ENCODE measurements around the gene CAMK4.

Gene CAMK4

DNA sequence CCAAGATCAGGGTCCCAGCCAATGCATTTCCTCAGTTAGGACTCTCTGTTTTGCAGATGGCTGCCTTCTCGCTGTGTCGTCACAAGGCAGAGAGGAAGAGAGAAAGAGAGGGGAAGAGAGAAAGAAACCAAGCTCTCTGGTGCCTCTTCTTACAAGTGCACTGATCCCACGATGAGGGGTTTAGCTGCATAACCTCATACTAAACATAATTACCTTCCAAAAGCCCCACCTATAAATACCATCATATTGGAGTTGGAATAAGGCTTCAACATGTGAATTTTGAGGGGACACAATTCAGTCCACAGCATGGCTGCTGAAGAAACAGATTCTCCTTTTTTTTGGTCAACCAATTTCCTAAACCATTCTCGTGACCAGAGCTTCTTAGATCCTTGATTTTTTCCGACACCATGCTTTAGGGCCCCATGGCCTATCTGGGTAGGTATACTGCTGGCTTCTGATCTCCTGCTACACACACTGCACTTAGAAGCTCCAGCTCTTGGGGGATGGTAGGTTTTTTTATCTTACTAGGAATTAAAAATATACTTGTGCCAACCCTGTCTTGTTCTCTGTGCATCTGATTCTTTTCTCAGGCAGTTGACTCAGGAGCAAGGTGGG is 5.1 kb downstream of the CAMK4 start:
- DNase-seq (ENCODE audit: low read depth), result no peak

DNA sequence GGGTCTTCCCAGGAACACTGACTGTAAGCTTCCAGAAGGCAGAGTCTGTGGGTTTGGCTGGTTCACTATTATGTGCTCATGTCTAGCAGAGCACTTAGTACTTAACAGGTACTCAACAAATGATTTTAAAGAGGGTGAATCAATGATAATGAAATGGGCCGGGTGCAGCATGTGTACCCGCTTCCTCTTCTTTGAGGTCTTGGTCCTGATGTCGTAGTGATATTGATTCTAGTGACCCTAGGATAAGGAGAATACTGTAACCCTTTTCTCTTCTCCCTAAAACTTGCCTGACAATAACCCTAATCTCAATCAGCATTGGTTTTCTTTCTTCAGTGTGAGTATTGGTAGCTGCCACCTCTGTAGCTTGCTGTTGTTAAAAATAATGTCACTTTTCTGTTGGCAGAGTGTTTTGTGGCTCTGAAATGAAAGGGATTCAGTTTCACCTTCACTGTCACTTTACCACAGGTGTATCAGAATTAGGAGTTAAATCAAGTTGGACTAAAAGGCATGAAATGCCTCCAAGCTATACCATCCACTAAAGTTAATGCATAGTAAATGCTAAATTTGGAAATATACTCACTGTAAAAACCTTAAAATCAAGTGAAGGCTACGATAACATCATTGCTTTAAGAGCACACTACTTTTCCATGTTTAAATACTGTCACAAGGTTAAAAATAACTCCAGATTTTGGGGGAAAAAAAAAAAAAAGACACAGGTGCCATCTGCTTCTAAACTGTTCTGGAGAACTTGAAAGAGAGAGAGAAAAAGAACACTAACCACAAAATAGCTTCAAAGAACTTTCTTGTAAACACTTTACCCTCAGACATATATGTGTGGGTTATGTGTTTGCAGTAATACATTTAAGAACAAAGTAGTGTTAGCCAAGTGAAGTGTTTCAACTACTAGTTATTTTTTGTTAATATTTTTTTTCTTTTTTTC is 6.0 kb downstream of the CAMK4 start:
- no peak for DNase-seq (ENCODE audit: low read depth)

DNA sequence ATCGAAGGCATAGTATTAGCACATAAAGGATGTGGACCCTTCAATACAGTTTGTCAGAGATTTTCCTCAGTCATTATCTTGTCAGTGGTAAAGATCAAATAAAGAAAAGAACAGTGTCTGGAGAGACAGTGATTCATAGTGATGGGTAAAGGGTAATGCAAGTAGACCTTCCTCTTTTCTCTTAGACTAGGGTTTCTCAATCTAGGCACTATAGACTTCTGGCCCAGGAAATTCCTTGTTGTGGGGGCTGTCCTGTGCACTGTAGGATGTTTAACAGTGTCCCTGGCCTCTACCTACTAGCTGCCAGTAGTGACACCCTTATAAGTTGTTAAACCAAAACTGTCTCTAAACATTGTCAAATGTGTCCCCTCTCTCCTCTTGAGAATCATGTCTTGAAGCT is 6.9 kb downstream of the CAMK4 start:
- DNase-seq (ENCODE audit: low read depth), result no peak

DNA sequence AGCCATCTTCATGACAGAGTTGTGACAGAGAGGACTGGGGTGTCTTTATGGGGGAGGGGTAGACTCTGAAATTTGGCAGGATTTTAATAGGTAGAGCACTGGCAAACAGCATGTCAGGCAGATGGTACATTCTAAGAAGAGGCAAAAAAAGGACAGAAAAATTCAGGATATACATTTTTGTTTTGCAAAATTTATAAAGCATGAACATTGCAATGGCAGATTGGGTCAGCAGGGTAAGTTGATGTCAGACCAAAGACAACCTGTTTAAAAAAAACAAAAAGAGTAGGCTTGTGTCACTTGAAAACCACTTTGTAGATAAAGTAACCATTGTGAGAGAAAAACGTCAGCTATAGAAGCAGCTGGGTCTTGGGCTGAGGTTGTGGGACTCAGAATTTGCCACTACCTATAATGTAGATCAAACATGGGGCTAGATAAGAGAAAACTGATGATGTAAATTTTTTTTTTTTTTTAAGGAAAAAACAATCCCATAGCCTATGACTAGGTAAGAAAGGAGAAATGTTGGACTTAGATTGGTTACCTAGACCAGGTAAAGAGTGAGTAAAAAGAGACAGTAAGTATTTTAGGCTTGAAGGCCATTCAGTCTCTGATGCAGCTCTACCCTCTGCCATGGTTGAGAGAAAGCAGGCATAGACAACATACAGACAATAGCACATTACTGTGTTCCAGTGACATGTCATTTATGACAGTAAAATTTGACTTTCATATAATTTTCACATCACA is 8.3 kb downstream of the CAMK4 start:
- DNase-seq (ENCODE audit: low read depth), result no peak

DNA sequence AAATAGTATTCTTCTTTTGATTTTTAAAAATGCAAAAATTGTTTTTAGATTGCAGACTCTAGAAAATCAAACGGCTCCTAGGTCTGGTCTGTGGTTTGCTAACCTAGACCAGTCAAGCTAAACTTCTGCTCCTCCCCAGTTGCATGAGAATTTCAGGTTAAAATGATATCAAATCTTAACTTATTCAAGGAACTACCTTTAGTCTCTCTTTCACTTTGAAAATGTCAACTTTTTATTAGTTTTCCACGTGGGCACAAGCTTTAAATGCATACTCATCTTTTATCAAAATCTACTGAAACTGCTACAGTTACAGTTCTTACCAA is 8.8 kb downstream of the CAMK4 start:
- DNase-seq (ENCODE audit: low read depth), result no peak

DNA sequence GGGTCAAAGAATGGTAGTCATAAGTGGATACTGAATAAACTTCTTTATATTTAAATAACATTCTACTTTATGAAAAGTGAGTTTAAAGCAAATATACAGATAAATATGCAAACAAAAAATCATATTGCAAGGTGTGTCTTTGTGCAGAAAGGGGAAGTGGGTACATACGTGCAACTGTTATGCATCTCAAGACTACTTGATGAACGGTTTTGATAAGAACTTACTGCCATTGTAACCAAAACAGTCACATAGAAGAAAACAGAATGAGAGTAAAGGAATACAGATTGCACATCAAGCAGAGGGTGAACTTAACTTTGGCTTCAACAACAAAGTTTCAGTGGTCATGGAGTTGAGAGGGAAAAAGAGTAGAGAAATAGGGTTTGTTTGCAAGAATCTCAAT is 9.9 kb downstream of the CAMK4 start:
- DNase-seq (ENCODE audit: low read depth), result no peak

DNA sequence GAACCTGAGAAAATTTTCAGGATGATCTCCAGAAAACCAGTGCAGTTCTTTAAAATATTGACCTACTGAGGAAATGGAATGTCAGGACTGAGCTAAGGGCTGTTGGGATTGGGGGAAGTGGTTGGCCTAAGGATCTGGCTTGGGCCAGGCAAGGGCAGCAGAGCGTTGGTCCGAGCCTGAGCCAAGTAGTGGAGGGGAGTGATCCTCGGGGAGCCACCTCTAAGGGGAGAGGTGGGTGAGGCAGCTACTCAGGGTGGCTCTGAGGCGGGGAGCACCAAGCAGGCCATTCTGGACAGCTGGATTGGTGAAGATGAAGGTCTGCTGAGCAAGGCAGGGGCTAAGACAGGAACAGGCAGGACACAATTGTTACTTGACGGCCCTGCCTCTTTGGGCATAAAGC is 11.5 kb downstream of the CAMK4 start:
- no peak for DNase-seq (ENCODE audit: low read depth)

DNA sequence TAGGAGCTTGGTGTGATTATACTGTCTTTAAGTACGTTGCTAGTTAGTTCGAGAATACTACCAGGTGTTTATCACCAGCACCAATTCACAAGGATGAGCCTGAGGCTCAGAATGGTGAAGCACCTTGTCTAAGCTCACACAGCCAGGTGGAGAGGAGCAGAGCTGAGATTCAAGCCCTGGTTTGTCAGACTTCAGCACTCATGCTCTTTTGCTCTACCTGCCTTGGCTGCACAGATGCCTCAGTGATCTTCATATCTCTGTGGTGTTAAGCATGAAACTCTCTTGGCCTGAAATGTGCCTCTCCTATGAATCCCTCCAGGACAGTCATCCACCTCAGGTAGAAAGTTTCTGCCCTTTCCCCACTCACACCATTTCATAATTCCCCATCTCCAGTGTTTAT is 12.2 kb downstream of the CAMK4 start:
- no peak for DNase-seq (ENCODE audit: low read depth)

DNA sequence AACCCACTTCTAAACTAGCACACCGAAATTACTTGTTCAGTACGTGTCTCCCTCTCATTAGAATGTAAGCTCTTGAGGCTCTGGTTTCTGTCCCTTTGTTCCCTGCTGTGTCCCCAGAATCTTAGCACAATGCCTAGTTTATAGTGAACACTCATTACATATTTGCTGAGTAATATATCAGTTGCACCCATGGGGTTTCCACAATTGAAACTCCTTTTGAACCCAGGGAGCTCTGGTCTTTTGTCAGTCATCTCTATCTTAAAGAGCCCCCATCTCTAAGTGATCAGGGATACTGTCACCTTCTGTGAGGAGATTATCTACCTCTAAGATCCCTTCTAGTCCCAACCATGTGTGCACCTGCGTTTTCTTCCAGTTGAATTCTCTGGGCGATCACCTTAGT is 12.8 kb downstream of the CAMK4 start:
- DNase-seq (ENCODE audit: low read depth), result no peak

DNA sequence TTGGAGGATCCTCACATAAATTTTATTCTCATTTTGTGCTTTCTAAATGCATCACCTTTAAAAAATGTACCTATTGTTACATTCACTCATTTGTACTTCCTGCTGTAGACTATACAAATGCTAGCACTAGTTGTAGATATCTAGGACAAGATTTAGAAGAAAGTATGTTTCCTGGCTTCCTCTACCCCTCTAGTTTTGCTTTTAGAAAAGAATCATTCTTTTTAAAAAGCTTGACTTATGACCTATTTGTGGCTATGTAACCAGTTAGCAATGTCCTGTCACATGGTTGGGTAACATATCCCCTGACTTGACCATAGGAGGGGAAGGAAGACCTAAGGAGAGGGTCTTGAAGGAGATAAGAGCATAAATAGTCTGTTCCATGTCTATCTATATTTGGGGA is 13.3 kb downstream of the CAMK4 start:
- no peak for DNase-seq (ENCODE audit: low read depth)

DNA sequence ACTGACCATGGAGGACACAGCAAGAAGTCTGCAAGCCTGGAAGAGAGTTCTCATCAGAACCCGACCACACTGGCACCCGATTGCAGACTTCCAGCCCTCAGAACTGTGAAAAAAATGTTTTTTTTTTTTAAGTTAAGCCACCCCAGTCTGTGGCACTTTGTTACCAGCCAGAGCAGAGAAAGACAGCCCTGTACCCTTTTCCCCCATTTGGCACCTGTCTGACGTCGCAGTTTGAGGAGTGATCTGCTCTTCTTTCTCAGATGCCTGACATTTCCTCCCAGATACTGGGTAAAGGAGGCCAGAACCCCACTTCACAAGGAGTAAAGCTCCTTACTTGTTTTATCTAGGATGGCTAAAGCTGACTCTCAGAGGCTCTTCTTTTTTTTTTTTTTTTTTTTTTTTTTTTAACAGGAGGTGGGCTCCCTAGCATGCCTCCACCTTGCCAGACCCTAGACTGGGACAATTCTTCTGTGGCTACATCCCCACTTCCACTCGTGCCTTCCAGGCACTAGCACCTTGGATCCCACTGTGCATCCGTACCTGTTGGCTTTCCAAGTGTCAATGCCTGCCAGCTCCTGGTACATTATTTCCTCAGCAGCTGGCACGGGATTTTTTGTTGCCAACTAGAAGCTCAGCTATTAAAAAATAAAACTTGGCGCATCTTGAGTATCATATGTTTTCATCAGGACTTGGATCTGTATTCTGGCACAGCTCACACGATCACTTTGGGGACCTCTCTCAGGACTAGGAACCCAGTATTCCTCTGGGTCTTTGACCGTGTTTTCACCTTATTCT is 14.4 kb downstream of the CAMK4 start:
- no peak for DNase-seq (ENCODE audit: low read depth)

DNA sequence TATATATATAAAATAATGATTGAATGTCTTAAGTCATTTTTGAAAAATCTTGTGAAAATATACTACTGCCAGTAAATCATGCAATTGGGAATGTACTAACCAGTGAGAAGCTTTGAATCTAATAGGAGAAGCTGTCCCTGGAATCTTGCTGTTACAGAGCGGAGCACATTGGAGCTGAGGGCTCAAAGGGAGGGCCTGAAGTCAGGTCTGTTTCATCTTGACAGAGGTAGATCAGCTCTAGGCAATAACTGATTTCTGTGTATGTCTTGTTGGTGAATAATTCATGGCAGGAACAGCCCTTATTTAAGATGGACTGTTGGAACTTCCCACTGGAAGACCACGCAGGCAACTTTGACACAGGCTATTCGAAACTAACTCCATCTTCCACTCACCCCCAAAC is 17.5 kb downstream of the CAMK4 start:
- no peak for DNase-seq (ENCODE audit: low read depth)

DNA sequence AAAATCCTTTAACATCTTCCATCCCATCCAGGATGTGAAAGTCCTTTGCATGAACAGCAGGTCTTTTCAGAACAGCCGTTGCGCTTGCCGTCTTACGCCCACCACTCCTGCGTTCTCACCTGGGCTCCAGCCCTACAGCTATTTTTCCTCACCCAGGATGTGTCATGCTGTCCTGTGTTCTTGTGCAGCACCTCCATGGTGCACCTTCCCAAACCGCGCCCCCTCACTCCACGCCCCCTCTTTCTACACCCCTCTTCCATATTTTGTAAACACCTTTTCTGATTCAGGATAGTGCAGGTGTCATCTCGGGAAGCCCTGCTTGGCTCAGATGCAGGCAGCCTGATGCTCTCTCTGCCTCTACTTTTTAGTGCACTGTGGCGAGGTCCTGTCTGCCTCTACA is 18.4 kb downstream of the CAMK4 start:
- DNase-seq (ENCODE audit: low read depth), result no peak

DNA sequence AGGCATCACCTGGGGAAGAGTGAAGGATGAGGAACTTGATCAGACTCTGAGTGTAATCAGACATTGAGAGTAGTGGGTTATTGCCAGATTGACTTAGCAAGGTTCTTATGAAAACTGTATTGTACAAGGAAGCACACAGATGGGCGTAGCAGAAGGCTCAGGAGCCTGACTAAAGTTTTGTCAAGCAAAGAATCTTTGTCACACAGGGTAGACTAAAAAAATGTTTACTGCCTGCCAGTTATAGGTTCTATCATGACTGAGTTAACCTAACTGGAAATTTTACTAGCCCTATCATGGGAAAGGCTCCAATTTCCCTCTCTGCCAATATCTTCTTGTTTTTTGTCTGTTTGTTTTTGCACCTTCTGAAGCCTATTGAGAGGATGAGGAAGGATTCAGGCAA is 19.1 kb downstream of the CAMK4 start:
- DNase-seq (ENCODE audit: low read depth), result no peak

DNA sequence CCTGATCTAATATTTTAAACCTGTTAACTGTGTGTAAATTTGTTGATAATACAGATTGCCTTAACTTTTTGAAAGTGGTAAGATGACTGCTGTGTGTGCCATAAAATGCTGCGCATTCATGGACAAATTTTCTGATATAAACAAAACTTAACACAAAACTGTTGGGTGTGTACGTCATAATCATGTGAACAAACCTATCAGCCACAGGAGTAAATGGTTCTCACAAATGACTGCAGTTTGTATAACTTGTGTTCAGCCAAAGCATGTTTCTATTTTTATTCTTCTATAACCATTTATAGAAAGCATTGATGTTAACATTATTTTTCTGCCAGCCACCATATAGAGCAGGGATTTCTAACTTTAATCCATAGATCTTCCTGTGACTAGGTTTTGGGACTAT is 21.5 kb downstream of the CAMK4 start:
- no peak for DNase-seq (ENCODE audit: low read depth)

DNA sequence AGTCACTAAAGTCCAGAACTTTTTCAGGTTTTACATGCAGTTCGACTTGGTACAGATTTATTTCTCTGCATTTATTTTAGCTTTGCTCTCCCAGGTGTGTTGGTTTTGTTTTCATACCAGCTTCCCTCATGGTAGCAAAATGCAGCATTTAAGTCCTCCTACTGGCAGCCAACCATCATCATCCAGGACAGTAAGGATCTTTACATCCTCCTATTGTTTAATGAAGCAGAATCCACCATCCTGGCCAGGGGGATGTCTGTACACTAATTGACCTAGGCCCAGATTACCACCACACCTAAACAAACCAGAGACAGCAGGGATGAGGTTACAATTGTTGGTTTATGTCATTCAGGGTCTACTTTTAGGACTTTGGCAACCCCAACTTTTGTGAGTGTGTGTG is 22.3 kb downstream of the CAMK4 start:
- DNase-seq (ENCODE audit: low read depth), result no peak

DNA sequence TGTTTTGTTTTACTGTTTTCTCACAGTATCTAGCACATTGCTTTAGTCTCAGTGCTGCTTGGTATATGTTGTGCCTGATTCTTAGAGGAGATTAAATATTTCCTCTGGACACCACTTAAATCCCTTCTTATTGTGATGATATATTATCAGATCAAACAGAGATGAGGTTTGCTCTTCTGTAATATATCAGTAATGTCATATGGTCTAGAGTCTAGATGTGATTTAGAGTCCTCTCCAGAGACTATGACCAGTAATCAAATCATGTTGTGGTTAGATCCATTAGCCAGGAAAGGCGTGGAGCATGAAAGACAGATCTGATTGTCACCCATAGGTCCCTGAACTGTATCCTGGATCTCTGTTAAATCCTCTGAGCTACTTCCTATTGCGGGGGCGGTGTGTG is 24.4 kb downstream of the CAMK4 start:
- no peak for DNase-seq (ENCODE audit: low read depth)

DNA sequence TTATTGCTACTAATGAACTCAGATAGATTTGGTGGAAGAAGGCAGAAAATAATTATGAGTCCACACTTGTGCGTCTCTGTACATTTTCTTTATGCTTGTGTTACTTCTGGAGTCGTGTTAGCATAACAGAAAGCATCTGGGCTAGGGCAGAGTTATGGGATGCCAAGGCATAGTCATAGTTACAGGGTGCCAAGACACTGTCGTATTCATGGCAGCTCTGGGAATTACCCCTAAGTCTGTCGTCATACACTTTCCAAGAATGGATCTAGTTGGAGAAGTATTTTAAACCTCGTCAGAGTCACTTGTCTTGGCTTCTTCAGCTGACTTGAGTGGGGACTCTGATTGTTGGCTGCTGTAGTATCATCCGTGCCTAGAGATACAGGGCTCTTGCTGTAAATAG is 27.7 kb downstream of the CAMK4 start:
- DNase-seq (ENCODE audit: low read depth), result no peak

DNA sequence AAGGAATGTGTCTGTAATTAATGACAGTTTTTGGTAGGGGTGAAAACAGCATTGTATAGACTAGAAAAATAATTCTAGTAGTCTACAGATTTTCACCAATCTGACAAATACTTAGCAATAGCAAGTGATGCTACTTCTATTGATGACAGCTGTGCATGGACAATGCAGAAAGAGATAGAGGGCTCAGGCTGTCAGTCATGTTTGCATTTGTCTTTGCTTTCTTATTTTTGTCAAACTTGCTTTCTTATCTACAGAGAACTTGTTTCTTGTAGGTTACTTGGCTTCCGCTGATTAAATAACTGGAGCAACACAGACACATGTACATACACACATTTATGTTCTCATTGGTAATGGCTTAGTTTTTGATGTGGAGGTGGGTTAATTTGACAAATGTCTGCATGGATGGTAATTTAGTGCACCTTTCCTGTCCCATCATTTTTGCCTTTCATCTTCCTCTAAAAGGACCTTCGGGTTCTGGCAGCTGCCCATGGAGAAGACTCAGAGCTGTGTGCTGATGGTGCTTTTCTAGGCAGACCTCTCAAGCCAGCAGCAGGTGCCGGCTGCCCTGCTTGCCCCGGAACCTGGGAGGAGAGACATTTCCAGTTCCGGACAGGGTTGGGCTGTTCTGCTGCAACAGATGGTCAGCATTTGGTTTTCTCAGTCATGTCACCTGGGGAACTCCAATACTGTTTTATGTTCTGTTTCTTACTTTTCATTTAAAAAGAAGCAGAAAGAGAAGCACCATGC is 28.8 kb downstream of the CAMK4 start:
- no peak for DNase-seq (ENCODE audit: low read depth)

DNA sequence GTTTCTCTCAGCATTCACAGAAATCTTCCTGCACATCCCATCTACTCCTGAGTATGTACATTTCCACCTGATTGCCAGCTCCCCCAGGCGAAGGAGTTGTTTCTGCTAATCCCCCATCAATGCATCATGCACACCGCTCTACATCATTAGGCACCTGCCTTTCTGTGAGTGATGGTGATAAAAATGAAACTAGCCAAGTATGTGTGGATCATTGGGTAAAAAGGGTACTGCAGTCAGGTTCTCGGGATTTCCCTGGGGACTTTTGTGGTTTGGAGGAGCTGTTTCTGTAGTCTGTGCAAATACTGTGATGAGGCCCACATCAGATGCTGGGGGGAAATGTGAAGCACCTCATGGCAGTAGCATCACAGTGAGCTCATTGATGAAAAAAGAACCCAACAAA is 30.4 kb downstream of the CAMK4 start:
- peak; percentile 63 for DNase-seq (ENCODE audit: low read depth)

DNA sequence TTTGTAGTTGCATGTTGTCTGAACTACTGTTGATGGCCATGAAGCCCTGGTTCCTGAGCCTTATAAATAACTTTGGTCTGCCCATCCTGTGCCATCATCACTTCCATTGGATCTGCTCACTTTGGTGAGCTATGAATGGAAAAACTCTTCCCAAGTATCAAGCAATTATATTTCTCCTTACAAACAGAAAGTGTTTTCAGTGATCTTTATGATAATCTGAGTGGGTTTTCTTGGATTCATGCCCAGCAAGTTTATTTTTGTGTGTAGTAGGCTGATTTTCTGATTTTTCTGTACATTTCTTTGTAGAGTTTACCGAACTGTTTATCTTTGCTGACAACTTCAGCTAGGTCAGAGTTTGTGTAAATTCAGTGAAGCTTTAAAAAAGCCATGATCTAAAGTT is 31.0 kb downstream of the CAMK4 start:
- no peak for DNase-seq (ENCODE audit: low read depth)

DNA sequence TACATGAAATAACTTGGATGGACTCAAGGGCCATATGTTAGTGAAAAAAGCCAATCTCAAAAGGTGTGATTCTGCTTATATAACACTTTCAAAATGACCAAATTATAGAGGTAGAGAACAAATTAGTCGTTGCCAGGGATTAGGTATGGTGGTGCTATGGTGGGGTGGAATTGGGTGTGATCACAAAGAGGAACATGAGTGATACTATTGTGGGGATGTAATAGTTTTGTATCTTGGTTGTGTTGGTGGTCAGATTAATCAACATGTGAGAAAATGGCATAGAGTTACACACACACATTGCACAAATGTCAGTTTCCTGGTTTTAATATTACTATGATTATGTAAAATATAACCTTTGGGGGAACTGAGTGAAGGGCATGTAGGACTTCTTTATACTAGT is 31.9 kb downstream of the CAMK4 start:
- no peak for DNase-seq (ENCODE audit: low read depth)
